Measurements from ENCODE around the gene DUS1L. TPM values are rescaled to one million over a fixed set of nuclear protein-coding genes. Genes with fewer than 3 reads are reported as not detected.

Gene DUS1L
- total RNA-seq, 1 experiment from 2014 or later, result 176 TPM

GRCh38 chr17:82030470-82031302 lies 34.9 kb downstream of the DUS1L start:
- H4K20me1 ChIP-seq (ENCODE audit: insufficient read depth), result no peaks in the 10 kb centered on the region
- H3K4me2 ChIP-seq (ENCODE audit: low read length), result peak overlapping the region; percentile 99
- peaks cover 14% of the 10 kb centered on the region; the same call in 1 of the 2 replicates for H3K79me2 ChIP-seq (ENCODE audit: insufficient read depth, low read length)
- BruUV-seq (replicated peaks), result no TSS peak
- TF ChIP-seq FOSL1 (IDR thresholded peaks at IDR 0.05; ENCODE audit: low read depth) (no peak), EZH2 (IDR thresholded peaks at IDR 0.05) (no peak), RAD21 (IDR thresholded peaks at IDR 0.05; ENCODE audit: low read depth) (peak; percentile 99), ZFX (IDR thresholded peaks at IDR 0.05) (peak; percentile 43; the same call in 1 of the 2 replicates), YY1 (IDR thresholded peaks at IDR 0.05; ENCODE audit: extremely low read depth, insufficient replicate concordance, low read depth, low read length) (peak; percentile 64), CTCF (IDR thresholded peaks at IDR 0.05 in 2 of 3, conservative IDR thresholded peaks at IDR 0.05 in 1 of 3; ENCODE audit: borderline replicate concordance in 1 of 3, insufficient read depth in 1 of 3, low read depth in 2 of 3, low read length in 2 of 3) (peak; percentile 53 to 94 (median 76)), SRF (IDR thresholded peaks at IDR 0.05; ENCODE audit: low read depth) (no peak), ZNF274 (IDR thresholded peaks at IDR 0.05; ENCODE audit: low read depth, low read length) (no peak)
- TF ChIP-seq, protein P1, sequence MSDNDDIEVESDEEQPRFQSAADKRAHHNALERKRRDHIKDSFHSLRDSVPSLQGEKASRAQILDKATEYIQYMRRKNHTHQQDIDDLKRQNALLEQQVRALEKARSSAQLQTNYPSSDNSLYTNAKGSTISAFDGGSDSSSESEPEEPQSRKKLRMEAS (IDR thresholded peaks at IDR 0.05), result peak; percentile 51; the same call in 1 of the 2 replicates
- ChIA-PET RAD21 (ENCODE audit: low non-redundant PET in 1 of 2, low total read pairs in 2 of 2, uncharacterized antibody in 2 of 2, unreplicated experiment in 2 of 2) (interaction anchor here (0.5 to 0.9 kb wide), 4 partner anchors 10 to 76 kb away, joined by 3 to 4 read pairs (median 3); no protein-coding TSS in a partner anchor), POLR2A (interaction anchor here (1.0 to 1.7 kb wide), 5 partner anchors 8 to 198 kb away, joined by 3 read pairs; partner anchors contain the start of genes CENPX, LRRC45 and SLC16A3), CTCF (interaction anchor here (0.6 to 3.0 kb wide), 28 partner anchors 9 to 748 kb away, joined by 3 to 39 read pairs (median 3); partner anchors contain the start of genes CENPX, FASN, LRRC45 and PYCR1)
- peak; percentile 63 for ATAC-seq
- DNase-seq (ENCODE audit: low read depth, low spot score), result peak; percentile 72
- no peaks in the 10 kb centered on the region for H3K27me3 ChIP-seq (ENCODE audit: insufficient read depth, low read length)
- peak overlapping the region; percentile 73 for H3K9ac ChIP-seq (ENCODE audit: low read length)
- H3K4me3 ChIP-seq (replicated peaks in 1 of 2; ENCODE audit: low read depth in 1 of 2, low read length in 2 of 2), result peak overlapping the region; percentile 62 to 71
- intact Hi-C loops (cut with micrococcal nuclease), result loop anchor here (1.0 to 10.0 kb wide), 6 partner anchors 7 to 384 kb away; partner anchors contain the start of genes HEXD, LRRC45 and OGFOD3
- H3K27ac ChIP-seq (ENCODE audit: low read depth, low read length), result peak overlapping the region; percentile 93
- no peaks in the 10 kb centered on the region for H3K9me2 ChIP-seq (ENCODE audit: insufficient read depth)
- no peak overlapping the region for H2AFZ ChIP-seq (ENCODE audit: low read depth, low read length, poor library complexity, severe bottlenecking)
- no peaks in the 10 kb centered on the region for H3K9me3 ChIP-seq (ENCODE audit: control insufficient read depth in 1 of 2, insufficient read depth in 1 of 2, low read depth in 1 of 2, low read length in 2 of 2)
- H3K4me1 ChIP-seq (ENCODE audit: control insufficient read depth in 1 of 2, insufficient read depth in 2 of 2, low read length in 2 of 2), result peaks cover 10 to 50% of the 10 kb centered on the region in 2 experiments; a peak in 3 of 4 replicates
- peaks cover 0 to 7% of the 10 kb centered on the region in 2 experiments; a peak in 1 of 4 replicates for H3K36me3 ChIP-seq (ENCODE audit: control insufficient read depth in 1 of 2, insufficient read depth in 2 of 2, low read length in 2 of 2)
